A673 (cell line): ENCODE results near the gene PURB. TPM values are rescaled to one million over a fixed set of nuclear protein-coding genes. Genes with fewer than 3 reads are reported as not detected.

ENCODE experiments used
- BruUV-seq: library from RNA; stranded (reverse); fragments of 400-500 nt; replicated peaks from 2 replicates; lab custom pipeline; 2021; lab: Mats Ljungman, UMichigan
- CTCF ChIA-PET: fragments of 300-600 bp; sonication (Branson Sonifier 250); formaldehyde crosslinking; loops from one replicate; lab custom pipeline; 2022; ENCODE audit warnings: antibody characterized with exemption; lab: Charles Lee
- POLR2A ChIA-PET: fragments of 300-600 bp; sonication (Branson Sonifier 250); formaldehyde crosslinking; loops from one replicate; lab custom pipeline; 2022; ENCODE audit warnings: antibody characterized with exemption; ENCODE audit not compliant: low non-redundant PET; lab: Charles Lee
- DNase-seq: peaks from one replicate; pipeline ENCODE4 v3.0.0-alpha.2; 2015; ENCODE audit warnings: low spot score
- H3K27ac ChIP-seq: fragments of 200-600 bp; sonication (generic); 2 replicates; pipeline ENCODE4 v1.5.1; 2016; ENCODE audit warnings: mixed run types, low read depth, mild to moderate bottlenecking, mixed read lengths, antibody characterized with exemption, low read length; ENCODE audit not compliant: poor library complexity, severe bottlenecking
- H3K27me3 ChIP-seq: fragments of 200-600 bp; sonication (generic); replicated peaks from 2 replicates; pipeline ENCODE4 v1.6.1; 2017; ENCODE audit warnings: mixed run types, low read depth, mild to moderate bottlenecking, mixed read lengths, antibody characterized with exemption, low read length; ENCODE audit not compliant: insufficient read depth, poor library complexity
- H3K36me3 ChIP-seq: fragments of 200-600 bp; sonication (generic); 2 replicates; pipeline ENCODE4 v1.6.1; 2016; ENCODE audit warnings: mixed run types, mild to moderate bottlenecking, mixed read lengths, antibody characterized with exemption, low read length; ENCODE audit not compliant: insufficient read depth, poor library complexity, severe bottlenecking
- H3K4me1 ChIP-seq: fragments of 200-600 bp; sonication (generic); 2 replicates; pipeline ENCODE4 v1.6.1; 2017; ENCODE audit warnings: mixed run types, mild to moderate bottlenecking, mixed read lengths, antibody characterized with exemption, low read length; ENCODE audit not compliant: insufficient read depth, poor library complexity, severe bottlenecking
- H3K4me3 ChIP-seq: fragments of 200-600 bp; sonication (generic); 2 replicates; pipeline ENCODE4 v1.5.1; 2016; ENCODE audit warnings: low read depth, mixed run types, mild to moderate bottlenecking, mixed read lengths, low read length; ENCODE audit not compliant: poor library complexity, severe bottlenecking
- H3K9me3 ChIP-seq: fragments of 200-600 bp; sonication (generic); 2 replicates; pipeline ENCODE4 v1.6.1; 2016; ENCODE audit warnings: mixed run types, low read depth, mild to moderate bottlenecking, mixed read lengths, antibody characterized with exemption, low read length; ENCODE audit not compliant: poor library complexity, severe bottlenecking
- EZH2 ChIP-seq: fragments of 200-600 bp; sonication (generic); IDR thresholded peaks from 2 replicates; pipeline ENCODE4 v1.6.1; 2017; ENCODE audit warnings: borderline replicate concordance, low read depth, mild to moderate bottlenecking, mixed read lengths, antibody characterized with exemption, low read length; ENCODE audit not compliant: poor library complexity, severe bottlenecking
- intact Hi-C: fragments of 100-400 bp; cut with micrococcal nuclease; formaldehyde crosslinking; loops from one replicate; pipeline ENCODE4 v1.10.0; 2022; ENCODE audit not compliant: unreplicated experiment
- total RNA-seq: library from RNA; stranded (reverse); gene quantifications from 2 replicates; pipeline ENCODE4 v1.2.3, GENCODE V29; 2021
- TF ChIP-seq, protein P1 (sequence below): fragments of 300-800, 200-600 bp; sonication (generic); conservative IDR thresholded peaks from 2 replicates; pipeline ENCODE4 v1.5.1; 2017; ENCODE audit warnings: low read depth, mild to moderate bottlenecking, antibody characterized with exemption, low read length, moderate library complexity, mixed read lengths

Gene PURB
- total RNA-seq, 1 experiment from 2014 or later: 27.4 TPM

DNA sequence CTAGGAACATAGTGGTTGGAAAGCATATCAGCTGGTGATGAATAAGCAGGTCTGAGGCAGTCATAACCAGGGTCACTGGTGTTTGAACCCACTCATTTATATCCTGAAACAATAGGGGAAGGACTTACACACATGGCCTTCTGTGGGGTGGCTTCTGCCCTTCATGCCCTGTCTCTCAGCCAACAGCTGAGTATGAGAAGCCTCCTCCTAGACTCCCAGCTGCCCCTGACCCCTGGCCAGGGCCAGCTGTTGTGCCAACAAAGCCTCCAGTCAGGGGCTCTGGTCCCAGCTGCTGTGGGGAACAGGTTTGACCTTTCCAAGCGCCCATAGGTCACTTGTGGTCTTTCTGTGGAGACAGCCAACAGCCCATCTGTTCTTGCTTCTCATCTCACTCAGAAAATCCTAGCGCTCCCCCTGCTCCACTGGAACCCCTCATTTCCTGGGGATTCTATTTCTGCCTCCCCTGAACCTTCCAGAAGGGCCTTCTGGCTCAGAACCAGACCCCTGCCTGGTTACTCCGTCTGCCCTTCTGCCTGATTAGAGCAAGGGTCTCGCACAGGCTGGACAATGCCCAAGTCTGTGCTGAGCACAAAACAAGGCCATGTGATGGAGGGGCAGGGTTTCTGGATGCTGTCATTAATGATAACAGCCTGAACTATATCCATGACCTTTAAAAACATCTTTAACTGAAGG lies 9.7 kb upstream of the PURB start:
- Histone ChIP-seq H3K4me1 (no peaks in the 10 kb centered on the region), H3K9me3 (no peaks in the 10 kb centered on the region), H3K4me3 (no peak overlapping the region), H3K27ac (no peak overlapping the region), H3K27me3 (no peaks in the 10 kb centered on the region), H3K36me3 (no peaks in the 10 kb centered on the region)
- no peak for DNase-seq
- ChIA-PET CTCF (no interaction called here), POLR2A (interaction anchor here (0.7 kb wide), 1 partner anchor 18 kb away, joined by 3 read pairs; no protein-coding TSS in a partner anchor)
- TF ChIP-seq, protein P1, sequence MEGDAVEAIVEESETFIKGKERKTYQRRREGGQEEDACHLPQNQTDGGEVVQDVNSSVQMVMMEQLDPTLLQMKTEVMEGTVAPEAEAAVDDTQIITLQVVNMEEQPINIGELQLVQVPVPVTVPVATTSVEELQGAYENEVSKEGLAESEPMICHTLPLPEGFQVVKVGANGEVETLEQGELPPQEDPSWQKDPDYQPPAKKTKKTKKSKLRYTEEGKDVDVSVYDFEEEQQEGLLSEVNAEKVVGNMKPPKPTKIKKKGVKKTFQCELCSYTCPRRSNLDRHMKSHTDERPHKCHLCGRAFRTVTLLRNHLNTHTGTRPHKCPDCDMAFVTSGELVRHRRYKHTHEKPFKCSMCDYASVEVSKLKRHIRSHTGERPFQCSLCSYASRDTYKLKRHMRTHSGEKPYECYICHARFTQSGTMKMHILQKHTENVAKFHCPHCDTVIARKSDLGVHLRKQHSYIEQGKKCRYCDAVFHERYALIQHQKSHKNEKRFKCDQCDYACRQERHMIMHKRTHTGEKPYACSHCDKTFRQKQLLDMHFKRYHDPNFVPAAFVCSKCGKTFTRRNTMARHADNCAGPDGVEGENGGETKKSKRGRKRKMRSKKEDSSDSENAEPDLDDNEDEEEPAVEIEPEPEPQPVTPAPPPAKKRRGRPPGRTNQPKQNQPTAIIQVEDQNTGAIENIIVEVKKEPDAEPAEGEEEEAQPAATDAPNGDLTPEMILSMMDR: no peak
- no peak for TF ChIP-seq EZH2
- no TSS peak for BruUV-seq
- intact Hi-C loops: no loop called here

DNA sequence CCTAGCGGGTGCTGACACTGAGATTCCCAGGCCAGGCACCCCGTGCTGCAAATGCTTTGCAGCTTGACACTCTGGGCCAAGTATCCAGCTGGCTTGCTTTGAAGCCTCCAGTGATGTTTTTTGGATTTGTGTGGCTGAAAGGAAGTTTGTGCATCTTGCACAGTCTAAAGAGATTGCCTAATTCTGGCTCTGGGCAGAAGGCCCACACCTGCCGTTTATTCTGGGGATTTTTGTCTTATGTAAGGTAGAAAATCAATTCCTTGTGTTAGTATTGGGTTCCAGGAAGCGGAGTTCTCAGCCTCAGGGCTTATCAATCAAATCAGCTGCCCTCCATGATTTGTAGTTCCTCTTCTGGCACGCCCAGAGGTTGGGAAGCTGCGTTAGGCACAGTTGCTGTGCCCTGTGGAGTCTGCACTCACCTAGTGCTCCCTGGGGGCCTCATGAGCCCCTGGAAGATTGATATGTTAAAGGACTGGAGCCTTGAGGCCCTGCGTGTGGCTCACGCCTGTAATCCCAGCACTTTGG lies 8.4 kb upstream of the PURB start:
- H3K4me3 ChIP-seq: no peak overlapping the region
- no TSS peak for BruUV-seq

DNA sequence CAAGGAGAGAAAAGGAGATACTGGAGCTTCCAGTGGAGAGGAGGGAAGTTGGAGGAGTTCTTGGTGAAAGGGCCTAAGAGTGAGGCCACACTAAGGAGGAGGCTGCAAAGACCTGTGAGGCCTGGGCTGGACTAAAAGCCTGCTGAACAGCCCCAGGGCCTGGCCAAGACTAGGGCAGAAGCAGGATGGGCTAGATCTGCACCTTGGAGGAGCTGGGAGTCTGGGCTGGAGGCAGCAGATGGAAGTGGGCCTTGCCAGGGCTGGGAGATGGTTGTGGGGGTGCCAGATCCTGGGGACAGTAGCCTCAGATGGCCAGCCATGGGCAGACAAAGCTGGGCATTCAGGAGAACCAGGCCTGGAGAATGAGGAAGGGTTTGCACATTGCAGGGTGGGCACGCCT lies 6.5 kb upstream of the PURB start:
- Histone ChIP-seq H3K36me3 (no peaks in the 10 kb centered on the region), H3K4me1 (no peaks in the 10 kb centered on the region), H3K9me3 (no peaks in the 10 kb centered on the region), H3K4me3 (no peak overlapping the region), H3K27me3 (no peaks in the 10 kb centered on the region), H3K27ac (no peak overlapping the region)
- POLR2A ChIA-PET: no interaction called here
- TF ChIP-seq EZH2: no peak
- TF ChIP-seq, protein P1: no peak
- CTCF ChIA-PET: no interaction called here
- no peak for DNase-seq
- intact Hi-C loops: no loop called here
- BruUV-seq: no TSS peak

More for the DNA sequence above, 8.4 kb upstream of the PURB start:
- Histone ChIP-seq H3K9me3 (no peaks in the 10 kb centered on the region), H3K4me1 (no peaks in the 10 kb centered on the region), H3K36me3 (no peaks in the 10 kb centered on the region), H3K27me3 (no peaks in the 10 kb centered on the region), H3K27ac (no peak overlapping the region)
- DNase-seq: no peak
- POLR2A ChIA-PET: no interaction called here
- intact Hi-C loops: no loop called here
- CTCF ChIA-PET: no interaction called here
- TF ChIP-seq, protein P1: no peak
- TF ChIP-seq EZH2: no peak
